Umbilical cord (tissue), 2 donors: ENCODE results near the gene MED20. TPM values are rescaled to one million over a fixed set of nuclear protein-coding genes. Genes with fewer than 3 reads are reported as not detected.
"Not testable (repeated sequence)": the region's sequence is repeated elsewhere in the genome, so short reads cannot be mapped to it uniquely, and the experiment has no call there.

ENCODE experiments used
- DNase-seq: peaks from one replicate; pipeline ENCODE4 v3.0.0-alpha.2; 2015; ENCODE audit warnings: low spot score
- total RNA-seq: library from RNA; depleted of rRNA; stranded (reverse); fragments of >200 nt; gene quantifications from one replicate; pipeline ENCODE4 v1.2.3, GENCODE V29; 2014; ENCODE audit warnings: low replicate concordance; ENCODE audit not compliant: insufficient read depth

MED20 gene
- total RNA-seq = 15.2 TPM

- DNase-seq = peak; percentile 98
Observed at GRCh38 chr6:41920921-41921711, at the start of gene MED20, which contains the start of gene BYSL. Gene MED20 (minus strand): TSS chr6:41921139. CDS start chr6:41921018, 121 bp downstream. Gene BYSL (plus strand): TSS chr6:41921499. CDS start chr6:41921563, 64 bp downstream.

DNA sequence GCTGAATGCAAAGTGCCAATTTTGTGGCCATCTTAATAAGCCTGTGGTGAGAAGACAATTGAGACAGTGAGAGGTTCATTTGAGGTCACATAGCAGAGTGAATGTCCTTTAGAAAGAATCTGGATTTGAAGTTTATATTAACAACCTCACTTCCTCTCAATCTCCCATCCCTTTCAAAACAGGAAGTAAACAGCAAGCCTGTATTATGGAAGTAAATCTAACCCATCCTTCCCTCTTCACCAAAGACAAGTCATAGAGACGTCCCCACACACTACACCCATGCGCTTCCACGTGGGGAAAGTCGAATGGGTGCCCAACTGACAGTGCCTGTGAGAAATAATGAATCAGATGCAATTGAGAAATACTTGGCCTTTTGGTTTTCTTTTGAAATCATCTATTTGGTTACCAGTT lies 49.5 kb upstream of the MED20 start:
- DNase-seq = no peak

GRCh38 chr6:41967312-41968287 lies 46.7 kb upstream of the MED20 start:
- no peak for DNase-seq

- no peak for DNase-seq
Observed at GRCh38 chr6:41966961-41967311, 46.0 kb upstream of the MED20 start.

GRCh38 chr6:41966214-41966920 lies 45.4 kb upstream of the MED20 start:
- no peak for DNase-seq

GRCh38 chr6:41965429-41966213 lies 44.7 kb upstream of the MED20 start:
- no peak for DNase-seq

DNA sequence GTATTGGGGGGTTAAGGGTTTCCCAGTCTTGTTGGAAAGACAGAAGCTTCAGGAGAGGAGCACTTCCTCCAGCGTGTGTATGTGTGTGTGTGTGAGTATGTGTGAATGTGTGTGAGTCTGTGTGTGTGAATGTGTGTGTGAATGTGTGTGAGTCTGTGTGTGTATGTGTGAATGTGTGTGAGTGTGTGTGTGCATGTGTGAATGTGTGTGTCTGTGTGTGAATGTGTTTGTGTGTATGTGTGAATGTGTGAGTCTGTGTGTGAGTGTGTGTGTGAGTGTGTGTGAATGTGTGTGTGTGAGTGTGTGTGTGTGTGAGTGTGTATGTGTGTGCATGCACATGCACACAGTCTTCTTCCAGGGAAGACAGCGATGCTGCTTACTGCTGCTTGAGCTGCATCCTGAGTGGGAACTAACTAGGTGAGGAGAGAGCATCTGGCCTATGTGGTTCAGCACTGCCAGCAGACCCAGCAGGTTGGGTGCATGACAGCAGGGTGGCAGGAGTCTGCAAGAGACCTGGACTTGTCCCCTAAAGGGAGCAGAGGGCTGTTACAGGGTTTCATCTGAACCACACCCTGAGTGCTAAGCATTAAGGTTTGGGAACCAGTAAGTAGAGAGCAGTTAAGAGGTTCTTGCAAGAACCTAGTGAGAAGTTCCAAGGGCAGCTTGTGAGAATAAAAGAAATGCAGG lies 43.4 kb upstream of the MED20 start:
- DNase-seq = no peak

- DNase-seq = no peak
Observed at GRCh38 chr6:41963371-41963770, 42.4 kb upstream of the MED20 start.

DNA sequence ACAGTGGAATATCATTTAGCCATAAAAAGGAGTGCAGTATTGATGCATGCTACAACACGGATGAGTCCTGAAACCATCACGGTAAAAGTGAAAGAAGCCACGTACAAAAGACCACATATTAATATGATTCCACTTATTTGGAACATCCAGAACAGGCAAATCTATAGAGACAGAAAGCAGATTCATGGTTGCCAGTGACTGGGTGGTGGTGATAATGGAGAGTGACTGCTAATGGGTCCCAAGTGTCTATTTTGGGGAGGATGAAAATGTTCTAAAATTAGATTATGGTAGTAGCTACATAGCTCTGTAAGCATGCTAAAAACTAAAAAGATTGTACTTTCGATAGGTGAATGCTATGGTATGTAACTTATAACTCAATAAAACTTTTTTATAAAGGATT lies 39.1 kb upstream of the MED20 start:
- no peak for DNase-seq

GRCh38 chr6:41958022-41958856 lies 37.3 kb upstream of the MED20 start:
- DNase-seq = no peak

GRCh38 chr6:41957117-41957516 lies 36.2 kb upstream of the MED20 start:
- no peak for DNase-seq

- no peak for DNase-seq
Observed at GRCh38 chr6:41955412-41955811, 34.5 kb upstream of the MED20 start.

- no peak for DNase-seq
Observed at GRCh38 chr6:41954668-41955067, 33.7 kb upstream of the MED20 start.

DNA sequence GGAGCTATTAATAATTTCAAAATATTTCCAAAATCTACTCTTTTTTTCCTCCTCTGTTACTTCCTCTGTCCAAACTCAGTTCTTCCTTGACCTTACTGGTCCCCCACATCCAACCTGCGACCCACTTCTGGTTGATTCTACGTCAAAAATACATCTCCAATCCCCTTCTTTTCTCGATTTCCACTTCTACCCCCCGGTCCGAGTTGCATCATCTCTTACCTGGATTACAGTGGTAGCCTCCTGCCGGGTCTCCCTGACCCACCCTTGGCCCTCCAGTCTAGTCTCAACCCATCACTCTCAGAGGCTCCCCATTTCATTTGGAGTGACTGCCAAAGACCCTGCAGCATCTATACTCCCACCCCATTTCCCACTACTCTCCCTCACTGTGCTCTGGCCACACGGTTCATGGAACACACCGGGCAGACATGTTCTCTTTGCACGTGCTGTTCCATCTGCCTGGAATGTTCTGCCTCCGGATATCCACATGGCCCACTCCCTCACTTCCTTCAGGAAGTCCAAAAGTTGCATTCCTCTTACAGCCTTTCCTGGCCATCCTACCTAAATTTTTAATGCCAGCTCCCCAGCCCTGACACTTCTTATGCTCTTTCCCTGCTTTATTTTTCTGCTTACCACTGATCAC lies 26.8 kb upstream of the MED20 start:
- no peak for DNase-seq

GRCh38 chr6:41943456-41943855 lies 22.5 kb upstream of the MED20 start:
- DNase-seq = no peak

- not testable (repeated sequence) for DNase-seq
Observed at GRCh38 chr6:41942882-41943281, 21.9 kb upstream of the MED20 start.

GRCh38 chr6:41942067-41942851 lies 21.3 kb upstream of the MED20 start:
- no peak for DNase-seq
